Transverse colon (tissue), 4 donors: ENCODE data around the gene ZKSCAN1.

Experiments
- CTCF ChIP-seq, 5 experiments: fragments of 200-600 bp in 3 of 5; fragments of 450-650 bp in 2 of 5; sonication (generic) in 3 of 5; IDR thresholded peaks; 1 replicate in 2 of 5; 2 replicates in 3 of 5; pipeline ENCODE4 v1.5.1; 2016 to 2017; ENCODE audit warnings: antibody characterized with exemption in 5 of 5, inconsistent platforms in 3 of 5, mild to moderate bottlenecking in 2 of 5, moderate library complexity in 1 of 5
- EP300 ChIP-seq: sonication (generic); formaldehyde crosslinking; IDR thresholded peaks from one replicate; pipeline ENCODE4 v1.6.1; 2017; ENCODE audit warnings: antibody characterized with exemption, low read depth
- POLR2A ChIP-seq: fragments of 450-650 bp; IDR thresholded peaks from one replicate; pipeline ENCODE4 v1.6.1; 2016; ENCODE audit warnings: antibody characterized with exemption, mild to moderate bottlenecking, moderate library complexity
- POLR2AphosphoS5 ChIP-seq, 3 donors: sonication (generic); formaldehyde crosslinking; IDR thresholded peaks; one replicate each; pipeline ENCODE4 v1.6.1; 2016; ENCODE audit warnings: antibody characterized with exemption in 3 of 3

- TF ChIP-seq CTCF (IDR thresholded peaks at IDR 0.05) (no peak), POLR2A (peak; percentile 47), POLR2AphosphoS5 (IDR thresholded peaks at IDR 0.05) (peak; percentile 18 to 81 (median 65)), EP300 (no peak)
These were observed 63.7 kb downstream of the ZKSCAN1 start for GRCh38 chr7:100079024-100079560.
